HG03342 (cell line): ENCODE data around the gene TBC1D10A.

Experiments used
- ATAC-seq: cut with Tn5 transposase; IDR thresholded peaks from one replicate; pipeline ENCODE4 v1.9.1; 2021; ENCODE audit warnings: mild to moderate bottlenecking, moderate library complexity; ENCODE audit not compliant: unreplicated experiment

The TBC1D10A gene, protein sequence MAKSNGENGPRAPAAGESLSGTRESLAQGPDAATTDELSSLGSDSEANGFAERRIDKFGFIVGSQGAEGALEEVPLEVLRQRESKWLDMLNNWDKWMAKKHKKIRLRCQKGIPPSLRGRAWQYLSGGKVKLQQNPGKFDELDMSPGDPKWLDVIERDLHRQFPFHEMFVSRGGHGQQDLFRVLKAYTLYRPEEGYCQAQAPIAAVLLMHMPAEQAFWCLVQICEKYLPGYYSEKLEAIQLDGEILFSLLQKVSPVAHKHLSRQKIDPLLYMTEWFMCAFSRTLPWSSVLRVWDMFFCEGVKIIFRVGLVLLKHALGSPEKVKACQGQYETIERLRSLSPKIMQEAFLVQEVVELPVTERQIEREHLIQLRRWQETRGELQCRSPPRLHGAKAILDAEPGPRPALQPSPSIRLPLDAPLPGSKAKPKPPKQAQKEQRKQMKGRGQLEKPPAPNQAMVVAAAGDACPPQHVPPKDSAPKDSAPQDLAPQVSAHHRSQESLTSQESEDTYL

DNA sequence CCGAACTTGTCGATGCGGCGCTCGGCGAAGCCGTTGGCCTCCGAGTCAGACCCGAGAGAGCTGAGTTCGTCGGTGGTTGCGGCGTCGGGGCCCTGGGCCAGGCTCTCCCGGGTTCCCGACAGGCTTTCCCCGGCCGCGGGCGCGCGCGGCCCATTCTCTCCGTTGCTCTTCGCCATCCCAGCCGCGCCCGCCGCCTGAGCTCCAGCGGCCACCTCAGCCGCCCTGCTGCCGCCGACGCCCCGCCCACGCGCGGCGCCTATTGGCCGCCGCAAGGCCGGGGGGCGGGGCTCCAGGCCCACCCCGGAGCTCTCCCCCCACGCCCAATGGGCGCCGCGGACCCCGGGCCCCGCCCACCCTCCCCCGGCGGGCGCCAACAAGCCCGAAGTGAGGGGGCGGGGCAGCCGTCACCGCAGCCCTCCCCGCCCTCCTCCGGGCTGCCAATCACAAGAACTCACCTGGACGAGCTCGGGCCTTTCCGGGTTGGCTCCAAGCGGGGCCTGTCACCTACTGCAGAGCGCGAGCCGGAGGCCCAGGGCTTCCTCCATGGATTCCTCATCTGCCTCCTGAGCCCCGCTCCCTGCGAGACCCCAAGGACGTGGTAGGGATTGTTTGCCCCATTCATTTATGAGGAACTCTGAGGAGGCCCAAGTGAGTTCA, at the start of gene TBC1D10A:
TSS of gene TBC1D10A (minus strand) at position 236 of the 657 bp plus-strand sequence. CDS start at position 176, 60 bp downstream.
- ATAC-seq, result peak; percentile 83

DNA sequence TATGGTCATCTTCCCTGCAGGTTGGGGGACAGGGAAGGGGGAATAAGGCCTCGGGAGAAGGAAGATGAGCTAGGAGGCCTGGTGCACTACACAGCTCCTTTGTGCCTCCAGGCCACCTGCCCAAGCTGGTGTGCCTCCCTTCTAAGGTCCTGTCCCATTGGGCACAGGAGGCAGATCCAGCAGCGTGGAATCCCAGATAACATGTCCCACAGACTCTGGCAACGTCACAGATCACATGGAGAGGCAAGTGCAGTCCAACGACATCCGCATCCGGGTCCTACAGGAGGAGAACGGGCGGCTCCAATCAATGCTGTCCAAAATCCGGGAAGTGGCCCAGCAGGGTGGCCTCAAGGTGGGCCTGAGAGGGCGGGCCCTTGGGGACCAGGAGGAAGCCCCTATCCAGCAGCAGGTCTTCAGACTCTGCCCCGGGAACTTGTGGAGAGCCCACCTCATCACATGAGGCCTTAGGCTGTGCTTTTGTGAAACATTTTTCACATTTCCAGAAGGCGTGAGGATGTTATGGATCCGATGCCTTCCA, 48.6 kb upstream of the TBC1D10A start:
- ATAC-seq, result no peak

- no peak for ATAC-seq
Observed at GRCh38 chr22:30373331-30374325, 46.9 kb upstream of the TBC1D10A start.

GRCh38 chr22:30372915-30373314, 46.2 kb upstream of the TBC1D10A start:
- no peak for ATAC-seq

GRCh38 chr22:30371981-30372380, 45.2 kb upstream of the TBC1D10A start:
- ATAC-seq, result no peak

- no peak for ATAC-seq
Observed at GRCh38 chr22:30371321-30371720, 44.6 kb upstream of the TBC1D10A start.

- ATAC-seq, result no peak
Observed at GRCh38 chr22:30370641-30371230, 44.0 kb upstream of the TBC1D10A start.

DNA sequence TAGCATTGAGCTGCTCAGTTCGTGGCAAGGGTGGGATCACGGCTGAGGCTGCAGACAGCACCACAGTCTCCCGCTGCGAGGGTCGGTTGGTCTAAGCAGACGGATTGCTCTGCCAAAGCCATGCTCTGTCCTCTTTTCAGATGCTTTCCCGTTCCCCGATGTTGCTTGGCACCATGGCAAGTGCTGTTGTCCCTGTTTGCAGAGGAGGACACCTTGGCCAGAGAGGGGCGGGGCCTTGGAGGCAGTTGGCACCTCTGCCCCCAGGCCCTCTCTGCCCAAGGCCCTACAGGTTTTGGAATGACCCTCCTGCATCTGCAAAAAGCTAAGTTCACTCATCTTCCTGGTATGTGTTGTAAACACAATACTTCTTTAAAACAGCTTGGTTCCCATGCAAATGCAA, 41.7 kb upstream of the TBC1D10A start:
- no peak for ATAC-seq

GRCh38 chr22:30365891-30366290, 39.1 kb upstream of the TBC1D10A start:
- no peak for ATAC-seq

DNA sequence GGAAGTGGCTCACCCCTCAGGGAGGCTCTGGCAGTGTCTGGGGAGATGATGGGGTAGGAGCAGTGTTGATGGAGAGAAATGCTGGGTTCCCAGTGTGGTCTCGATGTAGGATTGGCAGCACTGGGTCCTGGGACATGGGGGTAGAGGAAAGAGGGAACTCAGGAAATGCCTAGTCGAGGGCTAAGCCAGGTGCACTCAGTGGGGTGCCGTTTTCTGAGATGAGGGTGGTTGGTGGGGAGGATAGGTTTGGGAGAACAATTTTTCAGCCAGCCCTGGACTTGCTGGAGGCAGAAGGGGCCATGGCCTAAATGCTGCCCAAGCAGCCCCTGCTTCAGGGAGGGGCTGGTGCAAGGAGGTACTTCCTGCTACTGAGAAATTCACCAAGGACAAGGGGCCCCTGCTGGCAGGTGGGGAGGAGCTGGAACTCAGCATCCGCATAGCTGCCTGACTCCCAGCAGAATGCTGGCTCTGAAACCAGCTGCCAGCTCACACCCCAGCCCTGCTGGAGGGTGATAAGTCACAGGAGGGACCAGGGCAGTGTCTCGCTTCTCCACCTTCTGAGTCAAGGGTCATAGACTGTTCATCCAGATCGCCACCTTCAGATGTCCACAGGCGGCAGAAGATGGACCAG, 36.0 kb upstream of the TBC1D10A start:
- no peak for ATAC-seq

- ATAC-seq, result no peak
Observed at GRCh38 chr22:30361916-30362650, 35.3 kb upstream of the TBC1D10A start.

DNA sequence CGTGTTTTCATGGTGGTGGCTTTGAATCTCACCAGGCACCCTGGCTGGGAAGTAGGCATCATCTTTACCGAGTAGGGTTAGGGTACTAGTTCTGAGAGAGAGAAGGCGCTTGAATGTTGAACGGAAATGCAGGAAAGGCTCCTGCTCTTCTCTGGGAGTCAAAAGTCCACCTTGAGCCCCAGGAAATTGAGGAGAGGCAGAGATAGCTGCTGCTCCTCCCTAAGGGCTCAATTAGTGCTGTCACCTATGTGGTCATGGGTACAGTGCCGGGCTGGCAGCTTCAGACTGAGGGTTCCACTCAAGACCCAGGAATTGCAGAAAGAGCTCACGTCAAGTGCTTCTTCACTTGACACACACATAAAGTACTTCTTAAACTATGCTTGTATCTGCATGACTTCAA, 31.8 kb upstream of the TBC1D10A start:
- no peak for ATAC-seq

DNA sequence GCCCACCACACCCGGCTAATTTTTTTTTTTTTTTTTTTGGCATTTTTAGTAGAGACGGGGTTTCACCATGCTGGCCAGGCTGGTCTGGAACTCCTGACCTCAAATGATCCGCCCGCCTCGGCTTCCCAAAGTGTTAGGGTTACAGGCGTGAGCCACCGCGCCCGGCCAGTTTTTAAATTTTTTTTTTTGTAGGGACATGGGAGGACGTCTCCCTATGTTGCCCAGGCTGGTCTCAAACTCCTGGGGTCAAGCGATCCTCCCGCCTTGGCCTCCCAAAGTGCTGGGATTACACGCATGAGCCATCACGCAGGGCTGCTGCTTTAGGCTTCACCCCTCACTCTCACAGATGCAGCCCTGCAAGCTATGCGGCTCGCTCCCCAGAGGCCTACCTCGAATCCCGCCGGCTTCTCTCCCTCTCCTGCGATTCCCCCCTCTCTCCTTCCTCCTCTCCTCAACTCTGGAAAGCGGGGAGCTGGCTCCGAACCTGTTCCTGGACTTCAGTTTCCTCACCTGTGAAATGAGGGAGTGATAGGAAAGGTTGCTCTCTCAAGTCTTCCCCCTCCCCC, 31.0 kb upstream of the TBC1D10A start:
- ATAC-seq, result no peak

DNA sequence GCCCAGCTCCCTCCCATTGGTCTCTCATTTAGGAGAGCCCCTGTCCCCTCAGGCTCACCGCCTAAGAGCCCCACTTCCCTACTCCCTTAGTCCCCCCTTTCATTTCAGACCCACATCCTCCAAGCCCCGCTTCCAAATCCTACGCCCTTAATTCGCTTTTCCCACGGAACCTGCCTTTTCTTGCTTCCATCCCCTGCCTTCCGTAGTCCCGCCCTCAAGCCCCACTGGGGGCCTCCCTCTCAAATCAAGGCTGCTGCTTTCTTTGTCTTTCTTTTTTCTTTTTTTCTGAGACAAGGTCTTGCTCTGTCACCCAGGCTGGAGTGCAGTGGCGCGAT, 30.5 kb upstream of the TBC1D10A start:
- no peak for ATAC-seq

DNA sequence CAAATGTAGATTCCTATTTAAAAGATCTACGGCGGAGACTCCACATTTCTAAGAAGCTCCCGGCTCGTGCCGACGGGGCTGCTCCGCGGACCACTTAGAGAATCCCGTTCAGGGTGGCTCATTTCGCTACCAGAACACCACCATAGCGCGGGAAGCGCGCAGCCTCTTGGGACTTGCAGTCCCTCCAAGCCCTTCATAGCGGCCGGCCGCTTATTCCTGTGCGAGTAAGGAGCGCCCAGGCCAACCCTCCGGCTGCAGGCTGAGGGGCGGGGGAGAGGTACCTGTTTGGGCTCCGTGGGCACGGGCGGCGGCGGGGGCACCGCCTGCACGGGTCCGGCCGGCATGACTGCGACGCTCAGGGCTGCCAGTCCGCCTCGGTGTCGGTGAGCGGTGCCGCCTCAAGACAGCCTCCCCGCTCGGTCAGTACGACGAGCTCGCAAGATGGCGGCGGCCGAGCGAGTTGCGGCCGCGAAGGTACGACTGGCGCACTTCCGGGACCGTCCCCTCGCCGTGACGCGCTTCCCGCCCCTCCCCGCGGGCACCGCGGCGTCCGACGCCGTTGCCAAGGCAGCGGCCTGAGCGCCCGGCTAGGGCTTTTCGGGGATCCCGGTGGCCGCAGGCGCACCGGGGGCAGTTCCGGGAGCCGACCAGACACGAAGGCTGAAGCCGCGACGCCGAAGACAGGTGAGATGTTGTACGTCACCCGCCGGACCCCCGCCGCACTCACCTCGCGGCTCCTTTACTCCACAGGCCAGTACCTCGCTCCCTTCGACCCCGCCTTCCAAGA, 29.9 kb upstream of the TBC1D10A start, which contains the start of the genes CCDC157 and SF3A1:
TSS of gene CCDC157 (plus strand) at position 559 of the 787 bp plus-strand sequence. CDS start 8,994 bp downstream, outside the sequence.
TSS of gene SF3A1 (minus strand) at position 446 of the 787 bp plus-strand sequence. CDS start at position 344, 102 bp downstream.
- ATAC-seq, result peak; percentile 86

GRCh38 chr22:30354644-30355043, 27.9 kb upstream of the TBC1D10A start:
- ATAC-seq, result no peak

GRCh38 chr22:30351226-30351625, 24.5 kb upstream of the TBC1D10A start:
- no peak for ATAC-seq

GRCh38 chr22:30348809-30349208, 22.1 kb upstream of the TBC1D10A start:
- no peak for ATAC-seq
